Globus pallidus (tissue), 1 donor: Measurements from ENCODE around the gene ZMYM2.

Experiments
- DNase-seq: peaks from one replicate; pipeline ENCODE4 v3.0.0-alpha.2; 2015; ENCODE audit warnings: low spot score

ZMYM2 gene

DNA sequence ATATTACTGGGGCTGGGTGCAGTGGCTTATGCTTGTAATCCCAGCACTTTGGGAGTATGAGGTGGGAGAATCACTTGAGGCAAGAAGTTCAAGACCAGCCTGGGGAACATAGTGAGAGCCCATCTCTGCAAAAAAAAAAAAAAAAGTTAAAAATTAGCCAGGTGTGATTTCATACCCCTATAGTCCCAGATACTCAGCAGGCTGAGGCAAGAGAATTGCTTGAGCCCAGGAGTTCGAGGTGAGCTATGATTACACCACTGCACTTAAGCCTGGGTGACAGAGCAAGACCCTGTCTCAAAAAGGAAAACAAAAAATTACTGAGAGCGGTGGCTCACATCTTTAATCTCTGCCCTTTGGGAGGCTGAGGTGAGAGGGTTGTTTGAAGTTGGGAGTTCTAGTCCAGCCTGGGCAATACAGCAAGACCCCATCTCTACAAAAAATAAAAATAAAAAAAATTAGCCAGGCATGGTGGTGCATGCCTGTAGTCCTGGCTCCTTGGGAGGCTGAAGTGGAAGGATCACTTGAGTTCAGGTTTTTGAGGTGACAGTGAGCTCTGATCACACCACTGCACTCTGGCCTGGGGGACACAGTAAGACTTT, 87.5 kb downstream of the ZMYM2 start:
- DNase-seq = no peak

DNA sequence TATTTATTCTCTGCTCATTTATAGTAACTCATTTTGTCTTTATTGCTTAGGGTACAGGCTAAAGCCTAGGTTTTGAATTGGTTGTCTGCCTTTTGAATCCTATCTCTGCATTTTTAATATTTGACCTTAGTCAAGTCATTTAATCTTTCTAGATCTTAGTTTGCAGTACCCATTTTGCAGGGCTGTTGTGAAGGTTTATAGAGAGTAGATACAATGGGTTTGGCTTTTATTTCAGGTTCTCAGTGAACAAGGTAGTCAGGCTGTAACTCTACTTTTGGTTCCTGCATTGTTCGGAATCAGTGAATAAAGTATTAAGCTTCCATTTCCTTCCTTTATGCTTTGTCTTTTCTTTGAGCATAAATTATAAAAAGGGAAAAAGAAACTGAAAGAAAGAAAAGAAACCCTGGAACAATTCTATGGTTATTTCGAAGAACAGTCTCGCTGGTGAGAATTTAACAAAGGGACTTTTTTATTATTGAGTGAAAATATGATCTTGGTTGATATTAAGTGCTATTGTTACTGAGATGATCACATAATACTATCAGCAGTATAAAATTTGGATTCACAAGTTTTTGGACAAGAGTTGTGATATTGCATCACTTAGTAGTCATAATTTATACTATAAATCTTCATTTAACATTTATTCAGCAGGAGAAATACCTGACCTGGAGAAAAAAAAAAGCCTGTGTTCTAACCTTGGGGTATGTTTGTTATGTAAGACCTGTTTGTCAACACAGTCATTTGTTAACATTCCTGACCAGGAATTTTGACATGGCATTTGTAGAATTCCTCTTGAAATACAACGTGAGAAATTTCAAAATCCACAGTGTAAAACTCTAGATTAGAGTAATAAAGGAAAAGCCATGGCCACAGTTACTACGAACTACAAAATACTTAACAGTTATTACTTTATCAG, 91.3 kb downstream of the ZMYM2 start:
- no peak for DNase-seq

DNA sequence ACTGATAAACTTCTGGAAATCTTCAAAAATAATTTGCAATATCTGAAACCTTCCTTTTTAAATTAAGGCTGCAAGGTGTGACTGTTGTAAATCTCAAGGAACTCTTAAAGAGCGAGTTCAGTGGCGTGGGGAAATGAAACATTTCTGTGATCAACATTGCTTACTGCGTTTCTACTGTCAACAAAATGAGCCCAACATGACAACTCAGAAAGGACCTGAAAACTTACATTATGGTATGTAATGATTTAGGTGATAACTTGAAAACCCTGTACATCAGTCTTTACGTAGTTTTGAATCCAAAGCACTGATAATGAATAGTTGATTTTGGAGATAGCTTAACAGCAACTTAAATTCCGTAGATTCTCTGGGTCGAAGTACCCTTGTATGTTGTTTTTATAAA, 92.8 kb downstream of the ZMYM2 start:
- DNase-seq = no peak

DNA sequence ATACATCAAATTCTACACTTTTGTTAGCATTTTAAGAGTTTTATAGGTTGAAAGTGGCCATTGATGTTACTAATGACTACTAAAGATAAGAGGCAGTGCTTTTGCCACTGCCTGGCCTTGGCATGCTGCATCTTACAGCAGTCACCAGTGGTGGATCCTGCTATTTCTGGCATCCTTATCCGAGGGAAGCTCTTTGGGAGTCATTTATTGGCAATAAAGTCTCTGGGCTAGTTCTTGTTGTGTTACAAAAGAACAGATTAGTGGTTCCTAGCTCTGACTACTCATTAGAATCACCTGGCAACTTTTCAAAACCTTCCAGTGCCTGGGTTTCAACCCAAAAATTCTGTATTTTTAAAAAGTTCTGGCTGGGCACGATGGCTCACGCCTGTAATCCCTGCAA, 94.5 kb downstream of the ZMYM2 start:
- DNase-seq = no peak

DNA sequence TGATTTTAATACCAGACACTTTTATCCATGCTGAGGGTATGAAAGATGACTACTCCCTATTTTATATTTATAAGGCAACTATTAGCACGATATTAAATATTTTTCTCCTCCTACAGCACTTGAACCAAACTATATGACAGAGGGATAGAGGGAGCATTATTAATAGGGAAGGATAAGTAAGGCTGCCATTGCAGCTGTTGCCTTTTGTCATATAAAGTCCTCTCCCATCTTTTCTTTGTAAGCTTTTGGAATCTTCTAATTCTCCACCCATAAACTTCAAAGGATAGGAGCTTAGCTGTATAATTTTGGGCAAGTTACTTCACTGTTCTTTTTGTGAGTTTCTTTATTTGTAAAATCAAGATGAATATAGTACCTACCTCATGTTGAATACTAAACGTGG, 95.4 kb downstream of the ZMYM2 start:
- no peak for DNase-seq

DNA sequence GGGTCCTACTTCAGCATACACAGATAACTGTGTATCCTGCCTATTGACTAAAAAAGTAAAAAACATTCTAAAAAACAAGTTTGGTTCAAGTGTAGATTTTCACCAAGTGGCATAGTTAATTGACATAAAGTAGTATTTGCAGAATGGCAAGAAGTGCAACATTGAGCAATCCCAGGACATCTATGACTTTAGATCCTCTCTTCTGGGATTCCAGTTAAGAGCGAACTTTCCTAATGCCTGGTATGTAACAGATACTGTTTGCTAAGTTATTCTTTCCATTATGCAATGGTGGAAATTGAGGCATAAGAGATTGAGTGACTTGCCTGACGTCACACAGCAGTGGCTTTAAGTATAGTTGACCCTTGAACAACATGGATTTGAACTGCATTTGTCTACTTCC, 96.1 kb downstream of the ZMYM2 start:
- DNase-seq = no peak

DNA sequence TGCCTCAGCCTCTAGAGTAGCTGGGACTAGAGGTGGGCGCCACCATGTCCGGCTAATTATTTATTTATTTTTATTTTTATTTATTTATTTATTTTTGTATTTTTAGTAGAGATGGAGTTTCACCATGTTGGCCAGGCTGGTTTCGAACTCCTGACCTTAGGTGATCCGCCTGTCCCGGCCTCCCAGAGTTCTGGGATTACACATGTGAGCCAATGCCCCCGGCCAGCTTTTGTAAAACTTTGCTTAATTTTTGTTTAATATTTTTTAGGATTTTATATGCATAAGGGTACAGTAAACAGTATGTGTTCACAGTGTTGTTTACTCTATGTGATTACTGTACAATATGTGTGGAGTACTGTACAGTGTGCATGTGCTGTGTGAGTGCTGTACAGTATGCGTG, 98.7 kb downstream of the ZMYM2 start:
- DNase-seq = no peak

DNA sequence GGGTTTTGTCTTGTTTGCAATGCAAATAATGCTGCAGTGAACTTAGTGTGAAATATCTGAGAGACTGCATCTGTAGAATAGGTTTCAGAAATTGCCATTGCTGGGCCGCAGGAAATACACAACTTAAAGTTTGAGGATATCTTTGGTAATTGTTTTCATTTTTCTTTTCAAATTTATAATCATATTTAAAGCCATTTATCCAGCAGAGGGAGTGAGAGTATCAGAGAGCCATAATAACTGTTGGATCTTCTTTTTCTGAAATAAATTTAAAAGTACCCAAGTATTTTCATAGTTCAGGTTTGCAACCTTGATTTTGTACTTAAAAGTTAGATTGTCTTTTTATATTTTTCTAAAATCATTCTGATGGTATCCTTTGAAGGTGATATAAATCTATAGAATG, 99.4 kb downstream of the ZMYM2 start:
- DNase-seq = no peak

DNA sequence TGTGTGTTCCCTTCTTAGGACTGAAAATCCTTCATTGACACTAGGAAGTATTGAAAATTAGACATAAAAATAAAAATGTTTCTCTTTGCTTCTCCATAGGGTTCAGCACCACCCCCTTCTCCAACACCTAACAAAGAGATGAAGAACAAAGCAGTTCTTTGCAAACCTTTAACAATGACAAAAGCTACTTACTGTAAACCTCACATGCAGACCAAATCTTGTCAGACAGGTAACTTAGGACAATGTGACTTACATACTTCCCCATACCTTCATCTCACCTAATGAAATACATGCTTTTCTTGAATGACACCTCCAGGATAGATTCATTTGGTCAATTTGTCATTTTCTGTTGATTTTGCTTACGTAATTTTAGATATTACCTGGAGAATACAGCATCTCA, 99.9 kb downstream of the ZMYM2 start:
- DNase-seq = no peak

DNA sequence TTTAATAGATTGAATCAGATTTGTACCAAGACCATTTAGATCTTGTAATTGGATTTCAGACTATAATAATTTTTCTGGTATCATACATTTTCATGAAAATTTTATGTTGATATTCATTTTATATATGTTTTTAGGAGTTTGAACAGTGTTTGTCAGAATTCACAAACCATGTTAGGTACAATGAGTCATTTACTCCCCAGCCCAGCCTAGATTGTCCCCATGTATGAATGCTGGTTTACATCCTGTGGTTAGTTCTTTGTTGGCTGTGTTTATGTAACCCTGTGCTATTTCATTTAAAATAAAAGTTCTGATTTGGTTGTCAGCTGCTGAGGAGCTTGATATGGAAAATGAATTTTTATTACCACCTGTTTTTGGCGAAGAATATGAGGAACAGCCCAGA, 105.6 kb downstream of the ZMYM2 start:
- no peak for DNase-seq

DNA sequence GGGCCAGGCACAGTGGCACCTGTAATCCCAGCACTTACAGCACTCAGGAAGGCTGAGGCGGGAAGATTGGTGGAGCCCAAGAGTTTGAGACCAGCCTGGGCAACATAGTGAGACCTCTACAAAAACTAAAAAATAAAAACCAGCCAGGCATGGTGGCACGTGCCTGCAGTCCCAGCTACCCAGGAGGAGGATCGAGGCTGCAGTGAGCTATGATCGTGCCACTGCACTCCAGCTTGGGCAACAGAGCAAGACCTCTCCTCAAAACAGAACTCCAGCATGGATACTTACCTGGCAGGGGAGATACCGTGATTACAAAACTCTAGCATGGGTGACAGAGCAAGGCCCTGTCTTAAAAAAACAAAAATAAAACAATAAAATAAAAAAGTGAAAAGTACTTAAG, 107.0 kb downstream of the ZMYM2 start:
- no peak for DNase-seq

DNA sequence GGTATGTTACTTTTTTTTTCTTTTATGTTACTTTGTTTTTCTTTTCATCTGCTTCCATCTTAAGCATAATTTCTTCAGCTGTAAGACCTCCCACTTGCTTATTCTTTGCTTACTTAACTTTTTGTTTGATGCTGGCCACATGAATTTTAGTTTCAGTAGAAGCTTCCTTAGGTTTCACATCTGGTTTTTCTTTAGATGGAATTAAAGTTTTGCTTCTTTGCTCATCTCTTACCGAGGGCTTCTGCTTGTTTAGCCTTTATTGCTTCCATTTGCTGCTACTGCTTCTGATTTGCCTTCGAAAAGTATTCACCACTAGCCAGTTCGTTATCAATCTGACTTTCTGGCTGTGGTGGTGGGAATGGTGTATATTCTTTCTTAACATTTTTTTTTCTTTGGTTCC, 111.4 kb downstream of the ZMYM2 start:
- no peak for DNase-seq

DNA sequence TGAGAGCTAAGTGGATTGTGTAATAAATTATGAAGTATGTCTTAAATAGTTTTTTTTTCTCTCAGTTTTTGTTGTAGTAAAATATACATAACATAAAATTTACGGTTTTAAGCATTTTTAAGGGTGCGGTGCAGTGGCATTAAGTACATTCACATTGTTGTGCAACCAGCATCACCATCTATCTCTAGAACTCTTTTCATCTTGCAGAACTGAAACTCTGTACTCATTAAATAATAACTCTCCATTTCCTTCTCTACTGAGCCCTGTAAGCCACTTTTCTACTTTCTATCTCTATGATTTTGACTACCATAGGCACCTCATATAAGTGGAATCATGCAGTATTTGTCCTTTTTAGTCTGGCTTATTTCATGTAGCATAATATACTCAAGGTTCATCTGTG, 115.2 kb downstream of the ZMYM2 start:
- no peak for DNase-seq

DNA sequence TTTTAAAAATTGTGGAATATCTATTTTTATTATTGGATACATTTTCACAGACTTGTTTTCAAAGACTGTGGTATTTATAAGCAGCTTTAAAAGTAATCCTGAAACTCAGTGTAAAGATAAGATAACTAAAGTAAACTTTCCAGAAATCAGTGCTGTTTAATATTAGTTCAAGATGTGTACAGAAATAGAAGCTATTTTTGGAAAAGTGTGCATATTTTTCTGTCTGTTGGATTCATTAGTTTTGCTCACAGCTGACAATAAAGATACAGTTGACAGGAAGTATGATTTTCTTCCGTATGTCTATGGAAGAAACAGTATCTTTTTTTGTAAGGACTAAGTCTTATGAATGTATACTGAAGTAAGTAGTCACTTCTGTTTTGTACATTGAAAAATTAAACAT, 116.4 kb downstream of the ZMYM2 start:
- no peak for DNase-seq

DNA sequence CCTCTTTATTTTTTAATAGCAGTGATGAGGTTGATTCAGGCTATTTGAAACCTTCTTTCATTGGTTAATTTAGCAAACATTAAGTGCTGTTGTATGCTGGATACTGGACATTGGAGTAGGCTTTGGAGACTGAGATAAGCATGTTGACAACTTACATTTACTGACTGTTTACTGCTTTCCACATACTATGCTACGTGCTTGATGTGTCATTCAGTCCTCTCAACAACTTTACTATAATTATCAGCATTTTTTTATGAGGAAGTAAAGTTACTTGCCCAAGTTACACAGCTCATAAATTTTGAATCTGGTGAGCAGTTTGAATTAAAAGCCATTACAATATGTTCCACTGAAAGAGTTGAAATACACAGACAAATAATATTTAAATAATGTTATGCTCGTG, 118.6 kb downstream of the ZMYM2 start:
- no peak for DNase-seq

DNA sequence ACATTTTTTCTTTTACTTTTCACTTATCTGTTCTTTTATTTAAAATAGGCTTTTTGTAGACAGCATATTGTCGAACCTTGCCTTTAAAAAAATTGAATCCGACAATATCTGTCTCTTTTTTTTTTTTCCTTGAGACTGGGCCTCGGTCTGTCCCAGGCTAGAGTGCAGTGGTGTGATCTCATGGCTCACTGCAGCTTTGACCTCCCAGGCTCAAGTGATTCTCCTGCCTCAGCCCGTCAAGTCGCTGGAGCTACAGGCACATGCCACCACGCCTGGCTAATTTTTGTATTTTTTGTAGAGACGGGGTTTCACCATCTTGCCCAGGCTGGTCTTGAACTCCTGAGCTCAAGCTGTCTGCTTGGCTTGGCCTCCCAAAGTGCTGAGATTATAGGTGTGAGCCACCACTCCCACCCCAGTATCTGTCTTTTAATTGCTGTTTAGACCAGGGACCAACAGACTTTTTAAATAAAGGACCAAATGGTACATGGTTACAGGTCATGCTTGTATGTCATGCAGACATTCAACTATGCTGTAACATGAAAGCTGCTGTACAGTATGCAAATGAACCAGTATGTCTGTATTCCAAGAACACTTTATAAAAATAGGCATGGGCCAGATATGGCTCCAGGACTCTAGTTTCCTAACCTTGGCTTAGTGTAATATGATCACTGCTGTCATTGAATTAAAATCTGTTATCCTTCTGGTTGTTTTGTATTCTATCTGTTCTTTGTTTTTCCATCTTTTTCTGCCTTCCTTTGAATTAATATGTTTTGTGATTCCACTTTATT, 122.0 kb downstream of the ZMYM2 start:
- no peak for DNase-seq

DNA sequence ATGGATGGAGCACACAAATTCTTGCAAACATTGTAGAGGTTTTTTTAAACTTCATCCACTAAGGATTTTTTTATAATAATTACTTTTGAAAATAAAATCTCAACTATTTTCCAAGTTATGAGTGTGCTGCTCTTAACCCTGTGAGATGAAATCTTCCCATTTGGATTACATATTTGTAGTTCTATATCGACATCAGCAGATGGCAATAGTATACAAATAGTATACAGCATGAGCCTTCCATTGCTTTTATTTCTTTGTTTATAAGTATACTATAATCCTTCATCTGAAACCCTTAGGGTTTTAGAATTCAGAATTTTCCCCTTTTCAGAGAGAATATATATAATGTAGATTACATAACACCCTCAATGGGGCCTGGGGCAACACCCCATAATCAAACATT, 131.8 kb downstream of the ZMYM2 start:
- peak; percentile 13 for DNase-seq

DNA sequence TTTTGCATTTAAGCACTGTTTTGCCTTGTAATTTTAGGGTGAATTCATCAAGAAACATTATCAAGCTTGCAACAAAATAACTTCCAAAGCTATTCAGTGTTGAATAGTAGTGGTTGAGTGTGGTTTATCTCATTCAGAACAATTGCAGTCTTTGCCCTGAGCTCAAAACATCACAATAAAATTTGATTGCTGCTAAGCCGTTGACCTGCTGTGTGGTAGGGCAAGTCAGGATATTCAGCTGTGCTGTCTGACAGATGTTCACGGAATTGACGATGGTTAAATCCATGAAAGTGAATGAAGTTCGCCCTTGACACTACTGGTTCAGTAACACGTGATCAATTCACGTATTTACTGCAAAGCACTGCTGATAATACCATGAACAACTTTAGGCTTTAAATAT, 135.4 kb downstream of the ZMYM2 start:
- DNase-seq = no peak

DNA sequence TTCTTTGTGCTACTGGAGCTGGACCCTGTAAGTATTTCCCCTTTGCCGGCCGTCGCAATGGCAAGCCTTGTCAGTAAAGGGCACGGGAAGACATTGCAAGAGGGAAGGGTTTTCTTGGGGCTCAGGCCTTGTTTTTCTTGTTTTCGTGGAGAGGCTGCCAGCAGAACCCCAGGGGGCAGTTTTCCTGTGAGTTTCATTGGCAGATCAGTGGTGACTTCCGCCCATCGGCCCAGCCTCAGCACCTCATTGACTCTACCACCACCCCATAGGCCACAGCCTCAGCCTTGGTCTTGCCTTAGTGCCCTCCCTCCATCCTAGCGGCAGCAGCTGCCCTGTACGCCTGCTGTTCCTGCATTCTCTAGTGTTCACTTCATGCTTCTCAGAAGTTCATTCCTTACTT, 140.8 kb downstream of the ZMYM2 start:
- no peak for DNase-seq

DNA sequence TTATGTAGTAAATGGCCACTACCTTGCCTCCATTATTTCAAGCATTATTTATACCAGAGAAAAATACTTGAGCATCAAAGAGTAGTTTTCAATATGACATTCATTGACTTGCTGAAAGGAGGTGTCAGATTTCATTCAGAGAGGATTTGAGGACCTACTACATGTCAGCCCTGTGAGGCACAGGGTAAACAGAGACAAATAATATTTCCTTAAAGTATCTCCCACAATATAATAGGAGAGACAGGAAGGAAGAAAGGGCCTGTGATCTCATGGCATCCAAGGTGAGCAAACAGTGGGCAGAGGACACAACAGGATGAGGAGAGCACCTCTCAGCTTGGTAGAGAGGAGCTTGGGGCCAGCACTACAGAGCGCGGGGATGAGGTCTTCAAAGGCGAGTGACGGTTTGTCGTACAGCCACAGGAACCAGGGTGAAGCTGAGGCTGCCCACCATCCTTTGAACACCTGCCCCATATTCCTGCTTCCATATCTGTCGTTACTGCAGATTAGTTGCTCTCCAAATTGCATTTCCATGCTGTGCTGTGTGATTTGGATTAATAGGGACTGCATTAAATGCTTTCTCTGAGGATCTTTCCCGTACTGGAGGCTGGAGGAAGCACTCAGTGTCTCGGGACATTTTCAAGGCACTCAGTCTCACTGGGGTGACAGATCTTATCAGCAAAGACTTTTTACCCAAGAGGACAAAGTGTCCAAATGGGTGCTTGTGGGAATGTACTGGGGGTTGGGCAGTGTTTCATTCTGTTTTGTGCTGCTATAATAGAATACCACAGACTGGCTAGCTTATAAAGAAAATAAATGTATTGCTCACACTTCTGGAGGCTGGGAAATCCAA, 143.2 kb downstream of the ZMYM2 start:
- DNase-seq = no peak

DNA sequence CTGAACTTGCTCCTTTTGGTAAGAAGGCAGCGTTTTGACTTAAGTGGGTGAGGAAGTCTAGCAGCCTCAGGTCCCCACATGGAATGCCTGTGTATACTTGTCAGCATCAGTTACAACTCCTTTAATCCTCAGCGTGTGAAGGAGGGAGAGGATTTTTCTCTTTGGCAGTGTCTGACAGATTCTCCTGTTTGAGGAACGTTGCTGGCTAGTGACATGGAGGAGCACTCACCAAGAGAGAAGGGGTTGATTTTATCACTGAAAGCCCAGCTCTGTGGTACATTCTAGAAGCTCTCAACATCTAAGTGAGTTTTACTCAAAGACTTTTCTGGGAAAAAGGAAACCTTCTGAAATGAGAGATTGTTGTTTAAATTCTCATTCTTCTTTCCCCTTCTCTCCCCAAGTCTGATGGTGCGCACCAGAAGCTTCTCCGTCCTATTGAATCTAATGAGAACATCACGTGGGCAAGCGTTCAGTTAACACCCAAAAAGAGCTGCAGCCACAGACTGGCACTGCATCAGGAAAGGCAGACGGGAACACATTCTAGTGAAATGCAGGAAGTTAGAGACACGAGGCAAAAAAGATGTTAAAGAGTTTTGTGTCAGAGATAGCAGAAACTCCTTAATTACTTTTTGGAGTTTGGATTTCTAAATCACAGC, 144.1 kb downstream of the ZMYM2 start:
- no peak for DNase-seq
